ENCODE measurements around the gene PCED1B. TPM values are rescaled to one million over a fixed set of nuclear protein-coding genes. Genes with fewer than 3 reads are reported as not detected.

PCED1B gene
- total RNA-seq, 1 donor from 2014 or later = 0.31 TPM

DNA sequence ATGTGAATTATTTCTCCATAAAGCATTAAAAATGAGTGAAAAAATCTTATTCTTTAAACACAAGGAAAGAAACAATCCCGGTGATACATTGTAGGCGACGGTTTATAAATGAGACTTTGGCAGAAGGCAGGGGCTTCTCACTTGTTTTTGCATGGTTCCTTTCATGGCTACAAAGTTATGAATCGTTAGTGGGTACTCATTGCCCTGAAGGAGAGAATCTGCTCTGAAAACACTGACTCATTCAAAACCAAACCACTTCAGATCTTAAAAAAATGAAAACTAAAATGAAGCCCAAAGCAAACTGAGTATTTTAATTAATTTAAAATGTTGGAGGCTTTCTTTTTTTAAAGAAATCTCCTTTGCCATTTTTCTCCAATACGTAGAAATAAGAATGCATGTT, 41.7 kb downstream of the PCED1B start:
- no peak for DNase-seq

DNA sequence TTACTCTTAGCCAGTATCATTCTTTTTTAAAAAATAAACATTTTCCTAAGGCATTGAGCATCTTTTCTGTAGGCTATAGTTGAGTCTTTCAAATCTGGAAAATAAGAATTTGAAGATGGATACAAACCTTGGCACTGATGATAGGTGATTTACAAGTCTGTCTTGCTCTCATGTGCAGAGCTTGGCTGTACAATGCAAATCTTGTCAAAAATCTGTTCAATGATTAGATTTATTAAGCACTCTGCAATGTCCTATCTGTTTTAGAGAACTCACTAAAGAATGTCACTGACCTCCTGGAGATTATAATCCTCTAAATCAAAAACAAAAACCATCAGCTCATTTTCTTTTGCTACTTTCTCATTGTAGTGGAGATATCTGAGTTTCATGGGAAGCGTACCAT, 43.2 kb downstream of the PCED1B start:
- no peak for DNase-seq

DNA sequence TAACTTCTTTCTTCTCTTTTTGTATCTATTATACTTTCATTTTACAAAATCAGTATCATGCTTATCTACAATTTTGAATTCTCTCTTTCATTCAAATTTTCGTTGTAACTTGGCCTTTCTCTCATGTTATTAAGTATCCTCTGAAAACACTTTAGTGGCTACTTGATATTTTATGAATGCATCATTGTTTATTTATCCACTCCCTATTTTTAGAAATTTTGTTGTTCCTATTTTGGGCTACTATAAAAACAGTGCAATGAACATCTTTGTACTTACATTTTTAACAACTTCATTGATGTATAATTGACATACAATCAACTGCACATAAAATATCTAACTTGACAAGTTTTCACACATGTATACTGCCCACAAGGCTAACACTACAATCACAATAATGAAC, 44.3 kb downstream of the PCED1B start:
- DNase-seq = no peak

DNA sequence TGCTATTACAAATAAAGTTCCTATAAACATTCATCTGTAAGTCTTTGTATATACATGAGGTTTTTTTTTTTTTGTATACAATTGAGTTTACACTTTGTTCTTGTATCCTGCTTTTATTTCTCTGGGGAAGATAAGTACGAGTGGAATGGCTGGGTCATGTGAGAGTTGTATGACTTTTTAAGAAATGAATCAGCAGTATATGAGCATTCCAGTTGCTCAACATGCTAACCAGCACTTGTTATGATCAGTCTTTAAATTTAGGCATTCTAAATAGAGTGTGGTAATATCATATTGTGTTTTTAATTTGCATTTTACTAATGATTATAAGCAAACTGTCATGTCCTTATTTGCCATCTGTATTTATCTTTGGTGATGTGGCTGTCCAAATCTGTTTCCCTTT, 45.0 kb downstream of the PCED1B start:
- no peak for DNase-seq

DNA sequence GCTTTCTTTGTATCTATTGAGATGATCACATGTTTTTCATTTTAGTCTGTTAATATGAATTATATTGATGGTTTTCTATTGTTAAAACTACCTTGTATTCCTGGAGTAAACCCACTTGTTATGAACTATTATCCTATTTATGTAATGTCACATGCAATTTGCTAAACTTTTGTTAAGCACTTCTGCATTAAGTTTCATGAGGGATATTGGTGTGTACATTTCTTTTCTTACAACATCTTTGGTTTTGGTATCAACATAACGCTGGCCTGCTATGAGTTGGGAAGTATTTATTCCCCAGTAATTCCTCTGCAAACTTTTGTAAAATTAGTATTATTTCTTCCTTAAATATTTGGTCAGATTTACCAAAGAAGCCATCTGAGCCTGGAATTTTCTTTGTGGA, 46.8 kb downstream of the PCED1B start:
- no peak for DNase-seq

DNA sequence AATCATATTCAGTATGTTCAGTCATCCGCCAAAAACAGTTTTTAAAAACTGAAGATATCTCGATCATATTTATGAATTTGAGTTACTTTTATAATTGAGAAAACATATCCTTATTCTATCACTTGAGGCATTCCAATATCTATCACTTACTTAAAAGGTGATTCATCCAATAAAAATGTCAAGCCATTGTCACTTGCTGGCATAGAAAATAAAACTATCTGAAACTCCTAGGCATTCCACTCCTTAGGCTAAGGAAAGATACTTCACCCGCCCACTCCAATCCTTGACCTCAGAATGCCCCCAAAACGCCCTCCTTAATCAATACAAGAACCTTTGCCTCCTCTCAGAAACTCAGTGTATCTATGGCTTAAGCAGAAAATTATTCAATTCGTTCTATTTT, 51.6 kb downstream of the PCED1B start:
- DNase-seq = no peak

DNA sequence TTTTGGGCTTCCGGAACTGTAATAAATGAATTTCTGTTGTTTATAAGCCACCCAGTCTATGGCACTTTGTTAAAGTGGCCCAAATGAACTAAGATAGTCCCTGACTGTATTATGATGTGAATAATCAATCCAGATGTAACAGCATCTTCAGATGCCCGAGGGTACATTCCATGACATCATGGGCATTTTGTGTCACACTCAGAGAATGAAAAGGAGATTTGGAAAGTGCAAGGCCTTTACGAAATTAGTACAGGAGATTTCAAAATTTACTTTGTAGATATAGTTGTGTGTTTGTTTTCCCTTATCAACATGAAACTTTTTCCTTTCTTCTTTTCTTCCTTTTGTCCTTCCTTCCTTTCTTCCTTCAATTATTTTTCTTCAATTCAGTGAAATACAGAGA, 54.6 kb downstream of the PCED1B start:
- no peak for DNase-seq

DNA sequence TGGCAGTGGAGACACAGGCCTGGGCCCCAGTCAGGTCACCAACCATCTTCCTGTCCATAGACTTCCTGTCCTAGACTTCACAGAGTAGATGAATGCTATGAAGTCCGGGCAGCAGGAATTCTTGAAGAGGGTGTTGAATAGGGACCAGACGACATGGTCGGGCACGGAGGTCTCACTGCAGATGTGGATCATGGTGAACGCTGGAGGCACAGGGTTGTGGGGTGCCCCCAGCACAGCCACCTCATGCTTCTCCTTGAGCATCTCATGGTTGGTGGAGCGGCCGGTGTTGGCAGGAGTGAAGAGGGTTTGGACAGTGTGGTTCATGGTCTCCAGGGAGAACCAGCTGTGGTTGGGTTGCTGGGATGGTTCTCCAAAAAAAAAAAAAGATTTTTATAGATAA, 56.2 kb downstream of the PCED1B start:
- DNase-seq = no peak

DNA sequence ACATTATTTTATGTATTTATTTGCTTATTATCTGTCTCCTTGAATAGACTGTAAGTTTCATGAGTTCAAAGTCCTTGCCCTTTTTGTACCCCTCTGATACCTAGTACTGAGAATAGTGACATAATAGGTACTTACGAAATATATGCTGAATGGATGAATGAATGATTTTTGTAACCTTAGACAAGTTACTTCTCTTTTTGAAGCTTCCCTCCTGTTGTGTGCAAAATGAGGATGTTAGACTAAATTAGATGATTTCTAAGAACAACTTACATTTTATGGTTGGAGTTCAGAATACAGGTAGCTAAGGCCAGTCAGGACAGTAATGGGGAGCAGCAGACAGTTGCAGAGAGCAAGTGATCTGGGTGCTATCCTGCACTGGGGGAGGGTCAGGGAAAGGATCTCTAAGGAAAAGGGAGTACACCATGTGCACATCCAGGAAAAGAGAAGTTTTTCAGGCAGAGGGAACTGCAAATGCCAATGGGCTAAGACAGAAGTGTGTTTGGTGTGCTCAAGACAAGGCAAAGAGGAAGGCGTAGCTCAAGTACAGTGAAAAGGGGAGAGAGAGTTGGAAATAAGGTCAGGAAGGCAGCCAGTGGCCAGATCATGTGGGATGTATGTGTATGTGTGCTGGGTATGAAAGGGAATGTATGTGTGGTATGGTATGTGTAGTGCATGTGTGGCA, 59.7 kb downstream of the PCED1B start:
- DNase-seq = no peak

DNA sequence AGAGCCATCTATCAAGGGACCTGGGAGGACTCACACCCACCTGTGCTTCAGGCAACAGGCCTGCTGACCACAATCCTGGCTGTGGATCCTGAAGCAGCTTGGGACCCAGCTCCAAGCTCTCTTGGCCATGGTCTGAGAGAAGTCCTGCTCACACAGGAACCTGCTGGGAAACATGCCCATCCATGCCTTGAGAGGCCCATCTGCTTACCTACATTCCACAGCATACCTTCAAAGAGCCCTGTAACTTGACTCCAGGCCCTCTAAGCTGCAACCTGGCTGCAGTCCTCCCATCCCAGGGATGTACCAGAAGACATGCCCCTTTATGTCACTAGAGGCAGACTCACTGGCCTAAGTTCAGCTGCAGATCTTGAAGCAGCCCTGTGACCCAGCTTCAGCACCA, 62.0 kb downstream of the PCED1B start:
- DNase-seq = no peak

DNA sequence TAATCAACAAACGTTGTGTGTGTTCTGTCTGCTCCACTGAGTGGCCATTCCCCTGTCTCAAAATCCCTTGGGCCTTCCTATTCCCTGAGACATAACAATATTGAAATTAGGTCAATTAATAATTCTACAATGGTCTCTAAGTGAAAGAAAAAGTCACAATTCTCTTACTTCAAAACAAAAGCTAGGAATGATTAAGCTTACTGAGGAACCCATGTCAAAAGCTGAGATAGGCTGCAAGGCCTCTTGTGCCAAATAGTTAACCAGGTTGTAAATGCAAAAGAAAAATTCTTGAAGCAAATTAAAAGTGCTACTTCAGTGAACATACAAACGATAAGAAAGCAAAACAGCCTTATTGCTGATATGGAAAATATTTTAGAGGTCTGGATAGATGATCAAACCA, 65.3 kb downstream of the PCED1B start:
- DNase-seq = no peak

DNA sequence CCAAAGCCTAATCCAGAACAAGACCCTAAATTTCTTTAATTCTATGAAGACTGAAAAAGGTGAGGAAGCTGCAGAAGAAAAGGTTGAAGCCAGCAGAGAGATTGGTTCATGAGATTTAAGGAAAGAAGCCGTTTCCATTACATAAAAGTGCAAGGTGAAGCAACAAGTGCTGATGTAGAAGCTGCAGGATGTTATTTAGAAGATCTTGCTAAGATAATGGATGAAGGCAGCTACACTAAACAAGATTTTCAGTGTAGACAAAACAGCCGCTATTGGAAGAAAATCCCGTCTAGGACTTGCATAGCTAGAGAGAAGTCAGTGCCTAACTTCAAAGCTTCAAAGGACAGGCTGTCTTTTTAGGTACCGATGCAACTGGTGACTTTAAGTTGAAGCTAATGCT, 65.8 kb downstream of the PCED1B start:
- DNase-seq = no peak

DNA sequence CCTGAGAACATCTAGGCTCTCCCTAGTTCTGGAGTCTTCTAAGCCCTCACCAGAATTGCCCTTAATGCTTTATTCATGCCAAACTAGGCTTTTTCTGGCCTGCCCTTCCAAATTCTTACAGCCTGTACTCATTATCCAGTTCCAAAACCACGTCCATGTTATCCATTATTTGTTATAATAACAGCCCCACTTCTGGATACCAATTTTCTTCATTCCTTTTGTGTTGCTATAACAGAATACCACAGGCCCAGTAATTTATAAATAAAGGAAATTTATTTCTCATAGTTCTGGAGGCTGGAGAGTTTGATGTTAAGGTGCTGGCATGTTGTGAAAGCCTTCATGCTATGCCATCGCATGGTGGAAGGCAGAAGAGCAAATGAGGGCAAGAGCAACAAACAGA, 68.3 kb downstream of the PCED1B start:
- no peak for DNase-seq

DNA sequence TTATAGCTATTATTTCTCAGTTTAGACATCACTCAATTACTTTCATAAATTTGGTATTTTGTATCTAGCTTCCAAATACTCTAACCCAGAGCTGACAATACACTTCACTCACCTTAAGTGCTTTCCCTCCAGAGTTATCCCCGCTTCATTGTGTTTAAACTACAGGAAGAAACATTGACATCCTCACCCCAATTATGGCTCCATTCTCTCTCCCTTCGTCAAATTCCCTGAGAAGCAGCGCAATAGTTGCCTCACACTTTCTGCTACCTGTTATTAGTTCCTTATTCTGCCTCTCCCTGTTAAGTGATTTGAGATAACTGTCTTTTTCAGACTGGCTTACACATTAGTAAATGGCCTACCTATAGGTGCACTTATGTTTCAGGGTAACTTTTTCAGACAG, 69.7 kb downstream of the PCED1B start:
- no peak for DNase-seq

DNA sequence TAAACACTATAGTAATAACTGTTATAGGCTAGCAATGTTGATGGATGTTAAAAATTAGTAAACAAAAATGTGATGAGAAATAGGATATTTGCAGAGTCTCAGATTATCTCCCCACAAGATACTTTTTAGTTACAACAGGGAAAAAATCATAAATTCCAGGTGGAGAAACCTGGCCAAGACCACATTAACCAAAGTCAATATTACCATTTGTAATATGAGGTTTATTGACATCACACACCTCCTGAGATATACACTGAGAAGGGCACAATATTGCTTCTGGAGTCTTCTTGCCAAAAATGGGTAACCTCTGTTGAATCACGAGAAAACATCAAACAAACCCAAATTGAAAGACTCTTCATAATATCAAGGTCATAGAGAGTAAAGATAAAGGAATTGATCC, 72.7 kb downstream of the PCED1B start:
- DNase-seq = no peak

DNA sequence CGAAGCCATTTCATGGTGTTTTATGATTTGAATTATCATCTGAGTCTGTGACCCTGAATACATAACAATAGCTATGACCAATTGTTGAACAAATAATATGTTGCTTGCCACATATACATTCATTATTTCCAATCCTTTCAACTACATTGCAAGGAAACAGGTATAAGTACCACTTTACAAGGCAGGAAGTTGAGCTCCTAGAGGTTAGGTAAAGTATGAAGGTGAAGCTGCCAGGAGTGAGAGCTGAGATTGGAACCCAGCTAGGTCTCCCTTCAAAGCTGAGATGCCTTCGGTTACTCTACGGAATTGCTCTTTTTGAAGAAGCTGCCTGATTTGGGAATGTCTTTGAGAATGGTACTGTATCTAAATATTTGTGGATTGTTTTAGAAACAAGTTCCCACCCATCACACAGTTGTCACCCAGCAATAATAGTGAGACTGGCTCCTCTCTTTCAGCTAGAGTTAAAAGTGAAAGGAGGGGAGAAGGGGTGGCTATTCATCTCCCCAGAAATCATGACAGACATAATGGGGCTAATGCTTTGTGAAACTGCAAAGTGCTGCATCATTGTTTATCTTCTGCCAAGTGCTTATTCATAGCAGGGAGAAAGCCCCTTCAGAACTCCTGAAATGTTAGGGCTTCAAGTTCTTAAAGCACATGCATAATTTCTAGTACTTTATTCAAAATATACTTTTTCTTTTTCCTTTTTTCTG, 76.2 kb downstream of the PCED1B start:
- no peak for DNase-seq

DNA sequence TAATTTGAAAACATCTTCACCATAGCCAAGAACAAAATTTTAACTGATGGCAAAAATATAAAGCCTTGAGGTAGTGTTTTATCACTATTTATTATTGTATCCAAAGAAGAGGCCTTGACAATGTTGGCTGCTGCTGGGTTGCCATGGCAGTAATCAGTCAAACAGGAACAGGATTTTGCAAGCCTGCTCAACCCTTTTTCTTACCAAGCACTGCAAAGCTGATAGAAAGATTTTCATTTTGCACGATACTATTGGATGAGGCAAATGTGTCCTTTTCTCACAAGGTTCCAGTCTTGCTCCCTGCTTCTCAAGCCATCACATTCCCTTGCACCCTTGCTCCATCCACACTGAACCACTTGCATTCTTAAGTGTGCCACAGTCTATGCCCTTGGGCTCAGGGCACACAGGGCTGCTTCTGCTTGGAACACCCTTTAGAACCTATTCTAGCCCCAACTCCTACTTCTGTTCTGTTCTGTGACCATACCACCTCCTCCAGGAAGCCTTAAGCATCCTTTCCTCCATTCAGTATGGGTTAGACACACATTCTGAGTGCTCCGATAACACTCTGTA, 76.8 kb downstream of the PCED1B start:
- DNase-seq = no peak

DNA sequence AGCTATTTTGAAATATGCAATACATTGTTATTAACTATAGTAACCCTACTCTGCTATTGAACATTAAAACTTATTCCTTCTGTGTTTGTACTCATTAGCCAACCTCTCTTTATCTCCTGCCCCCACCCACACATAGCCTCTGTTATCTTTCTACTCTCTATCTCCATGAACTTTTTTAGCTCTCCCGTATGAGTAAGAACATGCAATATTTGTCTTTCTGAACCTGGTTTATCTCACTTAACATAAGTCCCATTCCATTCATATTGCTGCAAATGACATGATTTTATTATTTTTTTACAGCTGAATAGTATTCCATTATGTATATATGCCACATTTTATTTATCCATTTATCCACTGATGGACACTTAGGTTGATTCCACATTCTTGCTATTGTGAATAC, 79.4 kb downstream of the PCED1B start:
- no peak for DNase-seq

DNA sequence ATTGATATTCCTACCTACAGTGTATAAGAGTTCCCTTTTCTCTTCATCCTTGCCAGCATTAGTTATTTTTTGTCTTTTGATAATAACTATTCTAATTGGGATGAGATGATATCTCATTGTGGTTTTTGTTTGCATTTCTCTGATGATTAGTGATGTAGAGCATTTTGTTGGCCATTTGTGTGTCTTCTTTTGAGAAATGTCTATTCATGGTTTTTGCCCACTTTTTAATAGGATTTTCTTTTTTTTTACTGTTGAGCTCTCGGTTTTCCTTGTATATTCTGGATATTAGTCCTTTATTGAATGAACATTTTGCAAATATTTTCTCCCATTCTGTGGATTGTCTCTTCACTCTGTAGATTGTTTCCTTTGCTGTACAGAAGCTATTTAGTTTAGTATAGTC, 79.9 kb downstream of the PCED1B start:
- DNase-seq = no peak

DNA sequence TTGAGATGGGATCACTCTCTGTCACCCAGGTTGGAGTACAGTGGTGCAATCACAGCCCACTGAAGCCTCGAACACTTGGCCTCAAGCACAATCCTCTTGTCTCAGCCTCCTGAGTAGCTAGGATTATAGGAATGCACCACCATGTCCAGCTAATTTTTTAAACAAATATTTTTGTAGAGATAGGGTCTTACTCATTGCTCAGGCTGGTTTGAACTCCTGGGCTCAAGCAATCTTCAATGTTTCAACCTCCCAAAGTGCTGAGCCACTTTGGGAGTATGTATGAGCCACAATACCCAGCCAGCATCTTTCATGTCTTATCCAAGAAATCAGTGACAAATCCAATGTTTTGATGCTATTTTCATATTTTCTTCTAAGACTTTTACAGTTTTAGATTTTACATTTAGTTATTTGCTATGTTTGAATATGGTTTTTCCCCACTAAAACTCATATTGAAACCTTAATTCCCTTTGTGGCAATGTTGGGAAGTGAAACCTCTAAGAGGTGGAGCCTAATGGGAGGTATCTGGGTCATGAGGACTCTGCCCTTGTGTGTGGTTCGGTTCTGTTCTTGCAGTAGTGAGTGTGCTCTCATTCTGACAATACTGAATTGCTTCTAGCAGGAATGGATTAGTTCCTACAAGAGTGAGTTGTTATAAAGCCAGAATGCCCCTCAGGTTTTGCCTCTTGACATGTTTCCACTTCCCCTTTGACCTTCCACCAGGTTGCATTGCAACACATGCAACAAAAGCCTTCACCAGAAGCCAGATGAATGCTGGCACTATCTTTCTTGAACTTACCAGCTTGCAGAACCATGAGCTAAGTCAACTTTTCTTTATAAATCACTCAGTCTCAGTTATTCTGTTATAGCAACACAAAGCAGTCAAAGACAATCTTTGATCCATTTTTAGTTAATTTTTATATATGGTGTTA, 81.2 kb downstream of the PCED1B start:
- no peak for DNase-seq

DNA sequence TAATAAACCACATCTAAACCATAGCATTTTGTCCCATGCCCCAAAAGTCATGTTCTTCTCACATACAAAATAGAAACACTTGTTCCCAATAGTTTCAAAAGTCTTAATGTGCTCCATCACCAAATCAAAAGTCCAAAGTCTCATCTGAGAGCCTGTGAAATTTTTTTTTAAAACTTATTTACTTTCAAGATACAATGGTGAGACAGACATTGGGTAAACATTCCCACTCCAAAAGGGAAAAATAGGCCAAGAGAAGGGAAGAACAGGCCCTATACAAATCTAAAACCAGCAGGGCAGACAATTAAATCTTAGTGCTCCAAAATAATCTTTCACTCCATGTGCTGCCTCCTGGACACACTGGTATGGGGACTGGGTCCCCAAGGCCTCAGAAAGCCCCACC, 84.7 kb downstream of the PCED1B start:
- no peak for DNase-seq

DNA sequence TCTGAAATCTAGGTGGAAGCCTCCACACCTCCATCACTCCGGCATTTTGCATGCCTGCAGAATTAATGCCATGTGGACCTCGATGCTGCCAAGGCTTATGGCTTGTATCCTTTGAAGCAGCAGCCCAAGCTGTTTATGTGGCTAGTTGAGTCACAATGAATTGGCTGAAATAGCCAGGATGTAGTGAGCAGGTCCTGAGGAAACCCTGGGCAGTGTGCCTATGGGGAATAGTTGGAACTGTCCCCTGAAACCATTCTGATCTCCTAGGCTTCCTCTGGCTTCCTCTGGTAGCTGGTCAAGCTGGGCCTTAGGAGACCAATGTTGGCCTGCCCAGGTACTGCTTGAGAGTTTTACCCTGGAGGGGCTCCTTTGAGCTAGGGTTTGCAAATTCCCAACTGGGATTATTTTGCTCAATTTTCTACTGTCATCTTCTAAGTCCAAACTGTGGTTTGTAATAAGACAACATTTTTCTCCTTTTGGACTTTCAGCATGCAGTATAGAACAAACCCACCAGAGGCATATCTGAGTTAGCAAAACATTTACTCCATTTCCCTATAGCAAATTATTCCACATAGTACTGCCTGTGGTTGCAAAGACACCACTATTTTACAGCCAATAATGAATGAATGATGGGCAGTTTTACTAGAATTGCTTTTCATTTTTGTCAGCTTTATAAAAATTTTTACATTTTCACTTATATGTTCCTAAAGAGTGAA, 85.5 kb downstream of the PCED1B start:
- no peak for DNase-seq

Data from tongue (tissue), 2 donors.